ENCODE data around the gene ABHD1. TPM values are rescaled to one million over a fixed set of nuclear protein-coding genes. Genes with fewer than 3 reads are reported as not detected.
A peak's percentile ranks its signal among the peaks of the same experiment; 100 is the strongest.

ABHD1 gene
- total RNA-seq, 3 donors from 2014 or later: 0.29 to 0.80 TPM; not detected in 1

- no peaks in the 10 kb centered on the region for H3K9me3 ChIP-seq
- no peak for DNase-seq (ENCODE audit: low spot score in 2 of 2)
- intact Hi-C loops (cut with DNase I; ENCODE audit: low total_unique reads): no loop called here
- peaks cover 0 to 18% of the 10 kb centered on the region in 2 donors for H3K4me1 ChIP-seq
- no peak for TF ChIP-seq CTCF (IDR thresholded peaks at IDR 0.05)
- TF ChIP-seq POLR2AphosphoS5 (IDR thresholded peaks at IDR 0.05): no peak
- TF ChIP-seq POLR2A (IDR thresholded peaks at IDR 0.05): no peak
- peak overlapping the region in 1 of 3 donors; percentile 27 for H3K4me3 ChIP-seq
- no peaks in the 10 kb centered on the region for H3K36me3 ChIP-seq
- peak overlapping the region; percentile 36 to 82 for H3K27ac ChIP-seq
- H3K27me3 ChIP-seq: no peaks in the 10 kb centered on the region
Observed at GRCh38 chr2:27081984-27082772, 41.4 kb upstream of the ABHD1 start.

- DNase-seq (ENCODE audit: low spot score in 2 of 2): no peak
- Histone ChIP-seq H3K4me1 (peaks cover 0 to 18% of the 10 kb centered on the region in 2 donors), H3K36me3 (no peaks in the 10 kb centered on the region), H3K9me3 (no peaks in the 10 kb centered on the region), H3K27ac (peak overlapping the region in 1 of 2 donors; percentile 36), H3K4me3 (no peak overlapping the region), H3K27me3 (no peaks in the 10 kb centered on the region)
- TF ChIP-seq CTCF (IDR thresholded peaks at IDR 0.05): no peak
- no peak for TF ChIP-seq POLR2A (IDR thresholded peaks at IDR 0.05)
- no peak for TF ChIP-seq POLR2AphosphoS5 (IDR thresholded peaks at IDR 0.05)
- intact Hi-C loops (cut with DNase I; ENCODE audit: low total_unique reads): no loop called here
Observed at GRCh38 chr2:27082773-27083409, 40.7 kb upstream of the ABHD1 start.

GRCh38 chr2:27083410-27084296 is 40.0 kb upstream of the ABHD1 start:
- DNase-seq (ENCODE audit: low spot score in 2 of 2): no peak
- TF ChIP-seq CTCF (IDR thresholded peaks at IDR 0.05) (no peak), POLR2AphosphoS5 (IDR thresholded peaks at IDR 0.05) (no peak), POLR2A (IDR thresholded peaks at IDR 0.05) (no peak)
- Histone ChIP-seq H3K4me1 (peaks cover 0 to 18% of the 10 kb centered on the region in 2 donors), H3K9me3 (no peaks in the 10 kb centered on the region), H3K36me3 (no peaks in the 10 kb centered on the region), H3K4me3 (no peak overlapping the region), H3K27ac (no peak overlapping the region), H3K27me3 (no peaks in the 10 kb centered on the region)
- intact Hi-C loops (cut with DNase I; ENCODE audit: low total_unique reads): no loop called here

GRCh38 chr2:27084297-27085061 is 39.1 kb upstream of the ABHD1 start:
- Histone ChIP-seq H3K36me3 (no peaks in the 10 kb centered on the region), H3K4me3 (no peak overlapping the region), H3K9me3 (no peaks in the 10 kb centered on the region), H3K27ac (no peak overlapping the region), H3K4me1 (peaks cover 0 to 18% of the 10 kb centered on the region in 2 donors), H3K27me3 (no peaks in the 10 kb centered on the region)
- no peak for DNase-seq (ENCODE audit: low spot score in 2 of 2)
- no peak for TF ChIP-seq POLR2A (IDR thresholded peaks at IDR 0.05)
- TF ChIP-seq CTCF (IDR thresholded peaks at IDR 0.05): no peak
- TF ChIP-seq POLR2AphosphoS5 (IDR thresholded peaks at IDR 0.05): no peak
- intact Hi-C loops (cut with DNase I; ENCODE audit: low total_unique reads): no loop called here

Data from breast epithelium (tissue), 4 donors.